ENCODE data around the gene MRAS.
"Not testable (repeated sequence)": the region's sequence is repeated elsewhere in the genome, so short reads cannot be mapped to it uniquely, and the experiment has no call there.

The MRAS gene

GRCh38 chr3:138445654-138446053 lies 97.3 kb downstream of the MRAS start:
- no peak for DNase-seq (ENCODE audit: low read depth)

GRCh38 chr3:138448631-138449030 lies 100.3 kb downstream of the MRAS start:
- DNase-seq (ENCODE audit: low read depth), result no peak

- no peak for DNase-seq (ENCODE audit: low read depth)
Measured at GRCh38 chr3:138449490-138449889, 101.1 kb downstream of the MRAS start.

- DNase-seq (ENCODE audit: low read depth), result no peak
Measured at GRCh38 chr3:138450181-138450580, 101.8 kb downstream of the MRAS start.

- DNase-seq (ENCODE audit: low read depth), result no peak
Measured at GRCh38 chr3:138450704-138451424, 102.5 kb downstream of the MRAS start.

GRCh38 chr3:138451595-138452162 lies 103.3 kb downstream of the MRAS start:
- DNase-seq (ENCODE audit: low read depth), result no peak

GRCh38 chr3:138452436-138452835 lies 104.1 kb downstream of the MRAS start:
- no peak for DNase-seq (ENCODE audit: low read depth)

GRCh38 chr3:138453940-138454339 lies 105.6 kb downstream of the MRAS start:
- not testable (repeated sequence) for DNase-seq (ENCODE audit: low read depth)

Data from activated T-cell treated with anti-CD3 and anti-CD28 coated beads for 1 hour (primary cell).